Sigmoid colon (tissue), 7 donors: Measurements from ENCODE around the gene RAPGEF2. TPM values are rescaled to one million over a fixed set of nuclear protein-coding genes. Genes with fewer than 3 reads are reported as not detected.
"Not testable (repeated sequence)": the region's sequence is repeated elsewhere in the genome, so short reads cannot be mapped to it uniquely, and the experiment has no call there.

Experiments
- DNase-seq: peaks from one replicate; pipeline ENCODE4 v3.0.0-alpha.2; 2019
- H3K27ac ChIP-seq, 4 donors: fragments of 200-600 bp; sonication (generic); one replicate each; pipeline ENCODE4 v1.5.1; 2016 to 2019; ENCODE audit warnings: mild to moderate bottlenecking in 1 of 4
- H3K27me3 ChIP-seq, 3 donors: fragments of 200-600 bp; sonication (generic); one replicate each; pipeline ENCODE4 v1.5.1; 2019; ENCODE audit warnings: mild to moderate bottlenecking in 1 of 3
- H3K36me3 ChIP-seq, 4 donors: fragments of 200-600 bp; sonication (generic); one replicate each; pipeline ENCODE4 v1.5.1; 2016 to 2019
- H3K4me1 ChIP-seq, 4 donors: fragments of 200-600 bp; sonication (generic); one replicate each; pipeline ENCODE4 v1.5.1; 2017 to 2019
- H3K4me3 ChIP-seq, 4 donors: fragments of 200-600 bp; sonication (generic); one replicate each; pipeline ENCODE4 v1.5.1; 2017 to 2019; ENCODE audit warnings: mild to moderate bottlenecking in 2 of 4, moderate library complexity in 1 of 4
- H3K9me3 ChIP-seq, 4 donors: fragments of 200-600 bp in 3 of 4; sonication (generic) in 3 of 4; one replicate each; pipeline versions ENCODE4 v1.5.1 to v1.6.1; 2013 to 2019
- EP300 ChIP-seq, 4 donors: sonication (generic); formaldehyde crosslinking; IDR thresholded peaks; one replicate each; pipeline ENCODE4 v1.6.1; 2017; ENCODE audit warnings: antibody characterized with exemption in 4 of 4
- POLR2A ChIP-seq, 2 donors: fragments of 450-650 bp; IDR thresholded peaks; one replicate each; pipeline ENCODE4 v1.6.1; 2016; ENCODE audit warnings: antibody characterized with exemption in 2 of 2, mild to moderate bottlenecking in 2 of 2, moderate library complexity in 2 of 2
- POLR2AphosphoS5 ChIP-seq, 4 donors: sonication (generic); formaldehyde crosslinking; IDR thresholded peaks; one replicate each; pipeline ENCODE4 v1.6.1; 2017; ENCODE audit warnings: antibody characterized with exemption in 4 of 4
- WGBS, 2 donors: extraction: QIAGEN DNeasy Blood & Tissue Kit; methylation state at CpG; one replicate each; pipeline ENCODE4 v1.1.7; 2013; 5-methylcytosine and 5-hydroxymethylcytosine counted together
- intact Hi-C: fragments of 100-400 bp; cut with DNase I; formaldehyde crosslinking; loops from one replicate; pipeline ENCODE4 v1.15.1; 2023
- polyA plus RNA-seq, 3 donors: library from polyadenylated mRNA; stranded (reverse); fragments of 200-250 nt; gene quantifications; one replicate each; pipeline ENCODE4 v1.2.3, GENCODE V29; 2013
- total RNA-seq, 4 donors: library from RNA; depleted of rRNA; stranded (reverse); fragments of >200 nt; gene quantifications; one replicate each; pipeline ENCODE4 v1.1.0, GENCODE V29; 2016
- TF ChIP-seq, protein P1 (sequence below), 4 experiments: fragments of 450-650 bp in 3 of 4; fragments of 200-600 bp in 1 of 4; IDR thresholded peaks; one replicate each; pipeline ENCODE4 v1.5.1; 2016 to 2019; ENCODE audit warnings: antibody characterized with exemption in 4 of 4, mild to moderate bottlenecking in 3 of 4, moderate library complexity in 2 of 4
- donor health status: healthy with polysubstance abuse.
- donor health status: Bipolar disorder and iron deficiency.
- donor health status: healthy.

RAPGEF2 gene
- total and polyA plus RNA-seq, 7 donors, result 7.8 to 63.1 (median 34.2) TPM

DNA sequence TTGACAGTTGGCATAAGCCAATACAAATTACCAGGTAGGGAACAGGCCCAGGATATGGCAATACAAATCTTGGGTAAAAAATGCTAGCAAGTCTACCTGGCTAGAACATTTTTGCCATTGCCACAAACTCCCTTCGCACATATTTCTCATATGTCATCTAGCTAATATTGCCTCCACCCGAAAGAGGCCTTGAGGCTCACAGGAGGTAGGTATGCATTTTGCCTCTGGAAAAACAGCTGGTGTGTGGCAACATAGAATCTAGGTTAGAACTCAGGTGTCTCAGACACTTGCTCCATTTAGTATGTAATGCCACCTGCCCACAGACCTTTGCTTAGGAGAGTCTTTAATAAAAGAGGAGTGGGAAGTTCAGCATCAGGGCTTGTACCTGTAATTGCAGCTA is 16.3 kb upstream of the RAPGEF2 start:
- 96 to 97% methylated on average over 2 of the region's 2 CpGs for WGBS, 2 donors
- no peak for TF ChIP-seq EP300 (IDR thresholded peaks at IDR 0.05)
- TF ChIP-seq, protein P1, sequence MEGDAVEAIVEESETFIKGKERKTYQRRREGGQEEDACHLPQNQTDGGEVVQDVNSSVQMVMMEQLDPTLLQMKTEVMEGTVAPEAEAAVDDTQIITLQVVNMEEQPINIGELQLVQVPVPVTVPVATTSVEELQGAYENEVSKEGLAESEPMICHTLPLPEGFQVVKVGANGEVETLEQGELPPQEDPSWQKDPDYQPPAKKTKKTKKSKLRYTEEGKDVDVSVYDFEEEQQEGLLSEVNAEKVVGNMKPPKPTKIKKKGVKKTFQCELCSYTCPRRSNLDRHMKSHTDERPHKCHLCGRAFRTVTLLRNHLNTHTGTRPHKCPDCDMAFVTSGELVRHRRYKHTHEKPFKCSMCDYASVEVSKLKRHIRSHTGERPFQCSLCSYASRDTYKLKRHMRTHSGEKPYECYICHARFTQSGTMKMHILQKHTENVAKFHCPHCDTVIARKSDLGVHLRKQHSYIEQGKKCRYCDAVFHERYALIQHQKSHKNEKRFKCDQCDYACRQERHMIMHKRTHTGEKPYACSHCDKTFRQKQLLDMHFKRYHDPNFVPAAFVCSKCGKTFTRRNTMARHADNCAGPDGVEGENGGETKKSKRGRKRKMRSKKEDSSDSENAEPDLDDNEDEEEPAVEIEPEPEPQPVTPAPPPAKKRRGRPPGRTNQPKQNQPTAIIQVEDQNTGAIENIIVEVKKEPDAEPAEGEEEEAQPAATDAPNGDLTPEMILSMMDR (IDR thresholded peaks at IDR 0.05), result no peak
- no peak for TF ChIP-seq POLR2A (IDR thresholded peaks at IDR 0.05)

GRCh38 chr4:159090255-159090654 is 12.6 kb upstream of the RAPGEF2 start:
- no peak for DNase-seq
- TF ChIP-seq POLR2AphosphoS5 (IDR thresholded peaks at IDR 0.05), result no peak
- TF ChIP-seq, protein P1 (IDR thresholded peaks at IDR 0.05), result no peak
- no peak for TF ChIP-seq EP300 (IDR thresholded peaks at IDR 0.05)
- no peak for TF ChIP-seq POLR2A (IDR thresholded peaks at IDR 0.05)
- no peak overlapping the region for H3K27ac ChIP-seq
- H3K27me3 ChIP-seq, result no peaks in the 10 kb centered on the region
- WGBS, 2 donors, result 90 to 92% methylated on average over 4 of the region's 4 CpGs
- intact Hi-C loops, result no loop called here
- H3K4me1 ChIP-seq, result no peaks in the 10 kb centered on the region
- no peak overlapping the region for H3K4me3 ChIP-seq
- H3K9me3 ChIP-seq, result no peaks in the 10 kb centered on the region
- no peaks in the 10 kb centered on the region for H3K36me3 ChIP-seq

More for the DNA sequence above, 16.3 kb upstream of the RAPGEF2 start:
- no peaks in the 10 kb centered on the region for H3K27me3 ChIP-seq
- no peak for DNase-seq
- no peak overlapping the region for H3K27ac ChIP-seq
- no peaks in the 10 kb centered on the region for H3K4me1 ChIP-seq
- no peaks in the 10 kb centered on the region for H3K36me3 ChIP-seq
- no peaks in the 10 kb centered on the region for H3K9me3 ChIP-seq
- no peak overlapping the region for H3K4me3 ChIP-seq
- intact Hi-C loops, result no loop called here

GRCh38 chr4:159094156-159094555 is 8.7 kb upstream of the RAPGEF2 start:
- WGBS, 2 donors, result 84 to 94% methylated on average over 4 of the region's 11 CpGs
- H3K4me3 ChIP-seq, H3K4me1 ChIP-seq, DNase-seq, H3K36me3 ChIP-seq, H3K27me3 ChIP-seq, H3K27ac ChIP-seq, intact Hi-C loops, H3K9me3 ChIP-seq: not testable (repeated sequence)

DNA sequence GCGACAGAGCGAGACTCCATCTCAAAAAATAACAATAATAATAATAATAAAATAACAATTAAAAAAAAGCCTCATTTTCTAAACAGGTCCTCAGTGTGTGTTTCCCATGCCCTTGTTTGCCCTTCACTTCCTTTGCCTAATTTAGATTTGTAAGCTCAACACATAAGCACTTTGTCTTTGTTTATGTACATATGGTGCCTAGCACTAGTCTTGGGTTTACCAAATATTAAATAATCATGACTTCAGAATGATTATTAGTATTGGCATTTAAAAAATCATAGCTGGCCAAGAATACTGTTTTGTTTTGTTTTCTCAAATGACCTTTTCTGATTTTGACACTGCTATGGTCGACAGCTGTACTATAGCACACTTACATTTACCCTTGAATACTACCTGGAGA is 6.4 kb upstream of the RAPGEF2 start:
- intact Hi-C loops, result no loop called here
- TF ChIP-seq POLR2AphosphoS5 (IDR thresholded peaks at IDR 0.05), result no peak
- TF ChIP-seq POLR2A (IDR thresholded peaks at IDR 0.05), result no peak
- TF ChIP-seq, protein P1 (IDR thresholded peaks at IDR 0.05), result no peak
- TF ChIP-seq EP300 (IDR thresholded peaks at IDR 0.05), result no peak
- Histone ChIP-seq H3K9me3 (no peaks in the 10 kb centered on the region), H3K4me3 (no peak overlapping the region), H3K27ac (no peak overlapping the region), H3K36me3 (no peaks in the 10 kb centered on the region), H3K27me3 (no peaks in the 10 kb centered on the region), H3K4me1 (no peaks in the 10 kb centered on the region)
- 87 to 89% methylated on average over 3 of the region's 3 CpGs for WGBS, 2 donors
- DNase-seq, result no peak

DNA sequence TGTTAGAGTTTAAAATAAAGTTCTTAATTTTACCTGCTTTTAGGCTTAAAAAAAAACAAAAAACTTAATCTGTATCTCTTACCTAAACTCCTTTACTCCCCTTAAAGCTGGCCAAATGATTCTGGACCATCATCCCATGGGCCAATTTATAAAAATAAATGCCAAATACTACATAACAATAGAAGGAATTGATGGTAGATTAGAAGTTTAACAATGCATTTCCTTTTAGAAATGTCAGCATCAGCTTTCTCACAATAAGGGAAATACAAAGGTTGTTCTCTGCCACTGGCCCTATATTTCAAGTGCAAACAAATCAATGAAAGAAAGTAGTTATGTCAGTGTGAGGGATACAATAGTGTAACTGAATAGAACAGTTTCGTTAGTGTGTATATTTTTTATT is 5.7 kb upstream of the RAPGEF2 start:
- Histone ChIP-seq H3K4me1 (peaks cover 0 to under 1% (median under 1%) of the 10 kb centered on the region in 4 donors), H3K27me3 (no peaks in the 10 kb centered on the region), H3K4me3 (no peak overlapping the region), H3K36me3 (no peaks in the 10 kb centered on the region), H3K27ac (no peak overlapping the region), H3K9me3 (no peaks in the 10 kb centered on the region)
- DNase-seq, result no peak
- TF ChIP-seq POLR2A (IDR thresholded peaks at IDR 0.05), result no peak
- no peak for TF ChIP-seq EP300 (IDR thresholded peaks at IDR 0.05)
- TF ChIP-seq, protein P1 (IDR thresholded peaks at IDR 0.05), result no peak
- no peak for TF ChIP-seq POLR2AphosphoS5 (IDR thresholded peaks at IDR 0.05)
- intact Hi-C loops, result no loop called here
- 64 to 71% methylated on average over 1 of the region's 1 CpG for WGBS, 2 donors
